ENCODE results near the gene PTGER1. TPM values are rescaled to one million over a fixed set of nuclear protein-coding genes. Genes with fewer than 3 reads are reported as not detected.
"Not testable (repeated sequence)": the region's sequence is repeated elsewhere in the genome, so short reads cannot be mapped to it uniquely, and the experiment has no call there.

The PTGER1 gene
- polyA plus RNA-seq, 4 donors: 0.37 to 0.64 TPM; not detected in 2

DNA sequence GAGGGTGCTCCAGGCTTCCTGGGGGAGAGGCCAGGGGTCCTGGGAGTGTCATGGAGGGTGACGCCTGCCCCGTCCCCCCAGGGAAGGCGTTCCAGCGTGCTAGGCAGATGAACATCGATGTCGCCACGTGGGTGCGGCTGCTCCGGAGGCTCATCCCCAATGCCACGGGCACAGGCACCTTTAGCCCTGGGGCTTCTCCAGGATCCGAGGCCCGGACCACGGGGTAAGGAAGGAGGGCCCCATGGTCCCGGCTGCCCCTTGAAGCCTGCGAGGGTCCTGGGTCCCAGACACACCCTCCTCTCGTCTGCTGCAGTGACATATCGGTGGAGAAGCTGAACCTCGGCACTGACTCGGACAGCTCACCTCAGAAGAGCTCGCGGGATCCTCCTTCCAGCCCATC lies 11.4 kb downstream of the PTGER1 start:
- Histone ChIP-seq H3K27me3 (ENCODE audit: control insufficient read depth in 3 of 3, insufficient read depth in 3 of 3, low read length in 3 of 3) (no peaks in the 10 kb centered on the region), H3K4me3 (ENCODE audit: low read depth in 1 of 3, low read length in 3 of 3) (no peak overlapping the region), H3K4me1 (ENCODE audit: control insufficient read depth in 3 of 3, insufficient read depth in 2 of 3, low read depth in 1 of 3, low read length in 2 of 3) (no peaks in the 10 kb centered on the region), H3K9me3 (ENCODE audit: control insufficient read depth in 2 of 2, insufficient read depth in 1 of 2, low read depth in 1 of 2, low read length in 1 of 2) (no peaks in the 10 kb centered on the region), H3K27ac (ENCODE audit: low read depth in 1 of 3, low read length in 2 of 3) (no peak overlapping the region), H3K36me3 (ENCODE audit: control insufficient read depth in 3 of 3, insufficient read depth in 2 of 3, low read depth in 1 of 3, low read length in 3 of 3) (peaks cover 0 to 62% (median 5%) of the 10 kb centered on the region in 3 donors)
- FAIRE-seq (no peak), DNase-seq (no peak)
- 93 to 94% (median 94%) methylated on average over 17 to 21 of the region's 21 CpGs for WGBS, 3 donors

DNA sequence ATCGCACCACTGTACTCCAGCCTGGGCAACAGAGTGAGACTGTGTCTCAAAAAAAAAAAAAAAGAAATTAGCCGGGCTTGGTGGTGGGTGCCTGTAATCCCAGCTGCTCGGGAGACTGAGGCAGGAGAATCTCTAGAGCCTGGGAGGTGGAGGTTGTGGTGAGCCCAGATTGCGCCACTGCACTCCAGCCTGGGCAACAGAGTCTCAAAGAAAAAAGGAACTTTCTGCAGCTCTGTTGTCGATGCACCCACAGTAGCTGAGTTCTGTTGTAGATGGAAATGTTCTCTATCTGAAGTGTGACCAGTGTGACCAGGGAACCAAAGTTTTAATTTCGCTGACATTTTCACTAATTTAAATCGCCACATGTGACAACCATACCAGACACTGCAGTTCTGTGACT lies 12.8 kb downstream of the PTGER1 start:
- WGBS, 3 donors: 93% methylated on average over 6 to 7 of the region's 7 CpGs
- H3K27me3 ChIP-seq (ENCODE audit: control insufficient read depth in 3 of 3, insufficient read depth in 3 of 3, low read length in 3 of 3); H3K4me1 ChIP-seq (ENCODE audit: control insufficient read depth in 3 of 3, insufficient read depth in 2 of 3, low read depth in 1 of 3, low read length in 2 of 3); FAIRE-seq; H3K27ac ChIP-seq (ENCODE audit: low read depth in 1 of 3, low read length in 2 of 3); DNase-seq; H3K4me3 ChIP-seq (ENCODE audit: low read depth in 1 of 3, low read length in 3 of 3); H3K9me3 ChIP-seq (ENCODE audit: control insufficient read depth in 2 of 2, insufficient read depth in 1 of 2, low read depth in 1 of 2, low read length in 1 of 2): not testable (repeated sequence)
- H3K36me3 ChIP-seq (ENCODE audit: control insufficient read depth in 3 of 3, insufficient read depth in 2 of 3, low read depth in 1 of 3, low read length in 3 of 3): peaks cover 0 to 60% (median 5%) of the 10 kb centered on the region in 3 donors

- FAIRE-seq: no peak
- 61 to 82% (median 76%) methylated on average over 2 of the region's 2 CpGs for WGBS, 3 donors
- no peak for DNase-seq
- no peak overlapping the region for H3K27ac ChIP-seq (ENCODE audit: low read depth in 1 of 3, low read length in 2 of 3)
- no peaks in the 10 kb centered on the region for H3K4me1 ChIP-seq (ENCODE audit: control insufficient read depth in 3 of 3, insufficient read depth in 2 of 3, low read depth in 1 of 3, low read length in 2 of 3)
- H3K9me3 ChIP-seq (ENCODE audit: control insufficient read depth in 2 of 2, insufficient read depth in 1 of 2, low read depth in 1 of 2, low read length in 1 of 2): no peaks in the 10 kb centered on the region
- peaks cover 0 to 53% (median 5%) of the 10 kb centered on the region in 3 donors for H3K36me3 ChIP-seq (ENCODE audit: control insufficient read depth in 3 of 3, insufficient read depth in 2 of 3, low read depth in 1 of 3, low read length in 3 of 3)
- H3K27me3 ChIP-seq (ENCODE audit: control insufficient read depth in 3 of 3, insufficient read depth in 3 of 3, low read length in 3 of 3): no peaks in the 10 kb centered on the region
- no peak overlapping the region for H3K4me3 ChIP-seq (ENCODE audit: low read depth in 1 of 3, low read length in 3 of 3)
Measured at GRCh38 chr19:14460935-14461334, 14.2 kb downstream of the PTGER1 start.

GRCh38 chr19:14459703-14460102 lies 15.5 kb downstream of the PTGER1 start:
- no peak overlapping the region for H3K27ac ChIP-seq (ENCODE audit: low read depth in 1 of 3, low read length in 2 of 3)
- WGBS, 3 donors: 68 to 79% (median 69%) methylated on average over 5 of the region's 5 CpGs
- H3K9me3 ChIP-seq (ENCODE audit: control insufficient read depth in 2 of 2, insufficient read depth in 1 of 2, low read depth in 1 of 2, low read length in 1 of 2): no peaks in the 10 kb centered on the region
- no peaks in the 10 kb centered on the region for H3K4me1 ChIP-seq (ENCODE audit: control insufficient read depth in 3 of 3, insufficient read depth in 2 of 3, low read depth in 1 of 3, low read length in 2 of 3)
- FAIRE-seq: no peak
- H3K27me3 ChIP-seq (ENCODE audit: control insufficient read depth in 3 of 3, insufficient read depth in 3 of 3, low read length in 3 of 3): no peaks in the 10 kb centered on the region
- peaks cover 0 to 55% (median 5%) of the 10 kb centered on the region in 3 donors for H3K36me3 ChIP-seq (ENCODE audit: control insufficient read depth in 3 of 3, insufficient read depth in 2 of 3, low read depth in 1 of 3, low read length in 3 of 3)
- DNase-seq: no peak
- no peak overlapping the region for H3K4me3 ChIP-seq (ENCODE audit: low read depth in 1 of 3, low read length in 3 of 3)

DNA sequence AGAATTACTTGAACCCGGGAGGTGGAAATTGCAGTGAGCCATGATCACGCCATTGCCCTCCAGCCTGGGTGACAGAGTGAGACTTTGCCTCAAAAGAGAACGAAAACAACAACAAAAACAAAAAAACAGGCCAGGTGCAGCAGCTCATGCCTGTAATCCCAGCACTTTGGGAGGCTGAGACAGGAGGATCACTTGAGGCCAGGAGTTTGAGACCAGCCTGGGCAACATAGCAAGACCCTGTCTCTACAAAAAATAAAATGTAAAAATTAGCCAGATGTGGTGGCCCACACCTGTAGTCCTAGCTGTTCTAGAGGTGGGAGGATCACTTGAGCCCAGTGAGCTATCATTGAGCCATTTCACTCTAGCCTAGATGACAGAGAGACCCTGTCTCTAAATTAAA lies 22.9 kb downstream of the PTGER1 start:
- peaks cover 0 to 74% (median 8%) of the 10 kb centered on the region in 3 donors for H3K36me3 ChIP-seq (ENCODE audit: control insufficient read depth in 3 of 3, insufficient read depth in 2 of 3, low read depth in 1 of 3, low read length in 3 of 3)

GRCh38 chr19:14450876-14451275 lies 24.3 kb downstream of the PTGER1 start:
- H3K27me3 ChIP-seq (ENCODE audit: control insufficient read depth in 3 of 3, insufficient read depth in 3 of 3, low read length in 3 of 3): no peaks in the 10 kb centered on the region
- H3K4me1 ChIP-seq (ENCODE audit: control insufficient read depth in 3 of 3, insufficient read depth in 2 of 3, low read depth in 1 of 3, low read length in 2 of 3): no peaks in the 10 kb centered on the region
- FAIRE-seq (no peak), DNase-seq (no peak)
- H3K9me3 ChIP-seq (ENCODE audit: control insufficient read depth in 2 of 2, insufficient read depth in 1 of 2, low read depth in 1 of 2, low read length in 1 of 2): no peaks in the 10 kb centered on the region
- 97 to 99% (median 98%) methylated on average over 16 to 19 of the region's 19 CpGs for WGBS, 3 donors
- H3K4me3 ChIP-seq (ENCODE audit: low read depth in 1 of 3, low read length in 3 of 3): no peak overlapping the region
- no peak overlapping the region for H3K27ac ChIP-seq (ENCODE audit: low read depth in 1 of 3, low read length in 2 of 3)
- peaks cover 0 to 82% (median 8%) of the 10 kb centered on the region in 3 donors for H3K36me3 ChIP-seq (ENCODE audit: control insufficient read depth in 3 of 3, insufficient read depth in 2 of 3, low read depth in 1 of 3, low read length in 3 of 3)

More for the DNA sequence above, 22.9 kb downstream of the PTGER1 start:
- not testable (repeated sequence) for H3K27ac ChIP-seq (ENCODE audit: low read depth in 1 of 3, low read length in 2 of 3); H3K27me3 ChIP-seq (ENCODE audit: control insufficient read depth in 3 of 3, insufficient read depth in 3 of 3, low read length in 3 of 3); H3K4me1 ChIP-seq (ENCODE audit: control insufficient read depth in 3 of 3, insufficient read depth in 2 of 3, low read depth in 1 of 3, low read length in 2 of 3); FAIRE-seq; DNase-seq; H3K9me3 ChIP-seq (ENCODE audit: control insufficient read depth in 2 of 2, insufficient read depth in 1 of 2, low read depth in 1 of 2, low read length in 1 of 2); H3K4me3 ChIP-seq (ENCODE audit: low read depth in 1 of 3, low read length in 3 of 3)
- WGBS, 3 donors: 98 to 99% (median 99%) methylated on average over 3 of the region's 3 CpGs

DNA sequence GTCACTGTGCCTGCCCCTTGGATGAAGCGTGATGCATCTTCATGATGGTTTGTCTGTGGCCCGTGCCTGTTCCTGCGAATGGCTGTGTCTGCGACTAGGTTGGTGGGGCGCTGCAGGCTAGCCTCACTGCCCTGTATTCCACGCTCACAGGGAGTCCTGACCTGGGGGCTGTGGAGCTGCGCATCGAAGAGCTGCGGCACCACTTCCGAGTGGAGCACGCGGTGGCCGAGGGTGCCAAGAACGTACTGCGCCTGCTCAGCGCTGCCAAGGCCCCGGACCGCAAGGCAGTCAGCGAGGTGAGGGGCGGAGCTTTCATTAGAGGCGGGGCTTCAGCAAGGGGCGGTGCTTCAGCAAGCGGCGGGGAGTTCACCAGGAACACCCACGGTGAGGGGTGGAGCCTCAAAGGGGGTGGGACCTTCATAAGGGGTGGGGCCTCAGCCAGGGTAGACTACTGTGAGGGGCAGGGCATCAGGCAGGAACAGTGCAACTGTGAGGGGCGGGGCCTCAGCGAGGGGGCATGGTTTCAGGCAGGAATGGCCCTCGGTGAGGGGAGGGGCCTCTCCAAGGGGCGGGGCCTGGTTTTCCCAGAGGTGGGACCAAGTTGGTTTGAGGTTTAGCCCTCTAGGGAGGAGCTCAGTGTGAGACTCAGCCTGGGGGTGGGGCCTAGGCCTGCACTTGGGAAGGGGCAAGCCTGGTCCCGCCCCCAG lies 24.8 kb downstream of the PTGER1 start:
- peaks cover 0 to 82% (median 8%) of the 10 kb centered on the region in 3 donors for H3K36me3 ChIP-seq (ENCODE audit: control insufficient read depth in 3 of 3, insufficient read depth in 2 of 3, low read depth in 1 of 3, low read length in 3 of 3)
- no peak overlapping the region for H3K4me3 ChIP-seq (ENCODE audit: low read depth in 1 of 3, low read length in 3 of 3)
- DNase-seq (peak in 1 of 2 donors; percentile 3), FAIRE-seq (no peak)
- H3K27me3 ChIP-seq (ENCODE audit: control insufficient read depth in 3 of 3, insufficient read depth in 3 of 3, low read length in 3 of 3): no peaks in the 10 kb centered on the region
- 85 to 88% (median 87%) methylated on average over 25 to 30 of the region's 30 CpGs for WGBS, 3 donors
- H3K27ac ChIP-seq (ENCODE audit: low read depth in 1 of 3, low read length in 2 of 3): no peak overlapping the region
- H3K4me1 ChIP-seq (ENCODE audit: control insufficient read depth in 3 of 3, insufficient read depth in 2 of 3, low read depth in 1 of 3, low read length in 2 of 3): no peaks in the 10 kb centered on the region
- H3K9me3 ChIP-seq (ENCODE audit: control insufficient read depth in 2 of 2, insufficient read depth in 1 of 2, low read depth in 1 of 2, low read length in 1 of 2): no peaks in the 10 kb centered on the region

DNA sequence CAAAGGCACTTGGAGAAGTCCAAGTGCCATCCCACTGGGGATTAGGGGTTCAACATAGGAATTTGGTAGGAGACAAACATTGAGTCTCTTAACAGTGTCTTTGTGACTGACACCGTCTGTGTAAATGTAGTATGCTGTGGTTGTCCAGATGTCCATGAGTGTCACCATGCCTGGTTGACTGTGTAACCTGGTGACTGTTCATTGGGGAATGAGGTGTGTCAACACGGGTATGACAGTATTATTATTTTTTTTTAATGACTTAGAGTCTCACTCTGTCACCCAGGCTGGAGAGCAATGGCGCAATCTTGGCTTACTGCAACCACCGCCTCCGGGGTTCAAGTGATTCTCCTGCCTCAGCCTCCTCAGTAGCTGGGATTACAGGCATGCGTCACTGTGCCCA lies 25.8 kb downstream of the PTGER1 start:
- H3K27ac ChIP-seq (ENCODE audit: low read depth in 1 of 3, low read length in 2 of 3): no peak overlapping the region
- FAIRE-seq (no peak), DNase-seq (no peak)
- no peaks in the 10 kb centered on the region for H3K4me1 ChIP-seq (ENCODE audit: control insufficient read depth in 3 of 3, insufficient read depth in 2 of 3, low read depth in 1 of 3, low read length in 2 of 3)
- no peak overlapping the region for H3K4me3 ChIP-seq (ENCODE audit: low read depth in 1 of 3, low read length in 3 of 3)
- no peaks in the 10 kb centered on the region for H3K27me3 ChIP-seq (ENCODE audit: control insufficient read depth in 3 of 3, insufficient read depth in 3 of 3, low read length in 3 of 3)
- peaks cover 0 to 86% (median 8%) of the 10 kb centered on the region in 3 donors for H3K36me3 ChIP-seq (ENCODE audit: control insufficient read depth in 3 of 3, insufficient read depth in 2 of 3, low read depth in 1 of 3, low read length in 3 of 3)
- WGBS, 3 donors: 83 to 88% (median 88%) methylated on average over 6 of the region's 6 CpGs
- H3K9me3 ChIP-seq (ENCODE audit: control insufficient read depth in 2 of 2, insufficient read depth in 1 of 2, low read depth in 1 of 2, low read length in 1 of 2): no peaks in the 10 kb centered on the region

Data from small intestine (tissue), 7 donors.